PFSK-1 (cell line): ENCODE data around the gene CSTA.

Experiments used
- FOXP2 ChIP-seq: optimal IDR thresholded peaks from 2 replicates; pipeline ENCODE3; 2011; ENCODE audit warnings: borderline replicate concordance, control low read depth, inconsistent platforms; ENCODE audit not compliant: insufficient read depth; ENCODE audit errors: extremely low read length, extremely low read depth
- POLR2AphosphoS5 ChIP-seq: IDR thresholded peaks from 2 replicates; pipeline ENCODE4 v1.6.1; 2012; ENCODE audit warnings: low read depth, mild to moderate bottlenecking, control low read depth, low read length, moderate library complexity
- SIN3A ChIP-seq: IDR thresholded peaks from 2 replicates; pipeline ENCODE4 v1.6.1; 2012; ENCODE audit warnings: mild to moderate bottlenecking, low read length, moderate library complexity, borderline replicate concordance; ENCODE audit not compliant: insufficient read depth
- TAF1 ChIP-seq: IDR thresholded peaks from 2 replicates; pipeline ENCODE4 v1.6.1; 2012; ENCODE audit warnings: low read length, control low read depth, borderline replicate concordance; ENCODE audit not compliant: insufficient read depth
- TF ChIP-seq, protein P1 (sequence below), 2 experiments: IDR thresholded peaks; 2 replicates each; pipeline versions ENCODE4 v1.6.1 to v1.8.0; 2011 to 2012; ENCODE audit warnings: low read depth in 2 of 2, low read length in 2 of 2, control low read depth in 1 of 2, inconsistent platforms in 1 of 2, mild to moderate bottlenecking in 1 of 2, moderate library complexity in 1 of 2; ENCODE audit not compliant: insufficient read depth in 1 of 2

DNA sequence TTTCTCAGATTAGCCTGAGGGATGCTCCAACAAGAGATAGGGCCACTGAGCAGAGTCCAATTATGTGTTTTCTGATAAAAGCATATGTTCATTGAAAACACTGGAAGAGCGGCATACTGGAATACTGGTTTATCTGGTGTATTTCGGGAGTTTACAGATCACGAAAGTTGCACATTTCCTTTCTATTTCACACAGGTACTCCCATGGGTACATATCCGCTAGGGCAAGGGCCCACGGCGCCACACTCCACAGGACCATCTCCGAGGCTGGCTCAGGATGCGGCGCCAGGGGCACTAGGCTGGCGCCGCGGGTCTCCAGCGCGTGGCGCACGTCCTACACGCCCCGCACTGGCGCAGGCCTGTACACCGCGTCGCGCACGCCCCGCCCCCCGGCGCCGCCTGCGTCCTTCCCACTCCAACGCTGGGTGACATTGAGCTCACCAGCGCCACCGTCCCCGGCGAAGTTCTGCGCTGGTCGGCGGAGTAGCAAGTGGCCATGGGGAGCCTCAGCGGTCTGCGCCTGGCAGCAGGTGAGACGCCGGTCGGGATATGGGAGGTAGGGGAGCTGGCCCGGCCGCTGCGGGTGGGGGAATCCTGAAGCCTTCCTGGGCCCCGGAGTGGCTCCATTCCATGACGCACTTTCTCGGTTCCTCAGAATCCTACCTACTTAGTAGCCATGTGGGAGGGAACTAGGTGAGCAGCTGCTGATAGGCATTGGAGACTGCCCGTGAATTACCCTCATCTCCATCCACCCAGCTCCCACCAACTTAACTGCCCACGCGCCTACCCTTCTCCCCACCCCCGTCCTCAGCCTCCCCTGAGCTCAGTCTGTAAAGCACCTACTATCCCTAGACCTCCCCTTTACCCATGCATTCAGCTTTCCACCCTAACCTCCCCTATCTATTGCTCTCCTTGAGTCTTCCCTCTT is 59.0 kb downstream of the CSTA start, which contains the start of gene FAM162A:
- TF ChIP-seq POLR2AphosphoS5, result peak; percentile 82
- TF ChIP-seq TAF1, result peak; percentile 69; the same call in 1 of the 2 replicates
- no peak for TF ChIP-seq SIN3A
- peak; percentile 96 for TF ChIP-seq FOXP2
- TF ChIP-seq, protein P1, sequence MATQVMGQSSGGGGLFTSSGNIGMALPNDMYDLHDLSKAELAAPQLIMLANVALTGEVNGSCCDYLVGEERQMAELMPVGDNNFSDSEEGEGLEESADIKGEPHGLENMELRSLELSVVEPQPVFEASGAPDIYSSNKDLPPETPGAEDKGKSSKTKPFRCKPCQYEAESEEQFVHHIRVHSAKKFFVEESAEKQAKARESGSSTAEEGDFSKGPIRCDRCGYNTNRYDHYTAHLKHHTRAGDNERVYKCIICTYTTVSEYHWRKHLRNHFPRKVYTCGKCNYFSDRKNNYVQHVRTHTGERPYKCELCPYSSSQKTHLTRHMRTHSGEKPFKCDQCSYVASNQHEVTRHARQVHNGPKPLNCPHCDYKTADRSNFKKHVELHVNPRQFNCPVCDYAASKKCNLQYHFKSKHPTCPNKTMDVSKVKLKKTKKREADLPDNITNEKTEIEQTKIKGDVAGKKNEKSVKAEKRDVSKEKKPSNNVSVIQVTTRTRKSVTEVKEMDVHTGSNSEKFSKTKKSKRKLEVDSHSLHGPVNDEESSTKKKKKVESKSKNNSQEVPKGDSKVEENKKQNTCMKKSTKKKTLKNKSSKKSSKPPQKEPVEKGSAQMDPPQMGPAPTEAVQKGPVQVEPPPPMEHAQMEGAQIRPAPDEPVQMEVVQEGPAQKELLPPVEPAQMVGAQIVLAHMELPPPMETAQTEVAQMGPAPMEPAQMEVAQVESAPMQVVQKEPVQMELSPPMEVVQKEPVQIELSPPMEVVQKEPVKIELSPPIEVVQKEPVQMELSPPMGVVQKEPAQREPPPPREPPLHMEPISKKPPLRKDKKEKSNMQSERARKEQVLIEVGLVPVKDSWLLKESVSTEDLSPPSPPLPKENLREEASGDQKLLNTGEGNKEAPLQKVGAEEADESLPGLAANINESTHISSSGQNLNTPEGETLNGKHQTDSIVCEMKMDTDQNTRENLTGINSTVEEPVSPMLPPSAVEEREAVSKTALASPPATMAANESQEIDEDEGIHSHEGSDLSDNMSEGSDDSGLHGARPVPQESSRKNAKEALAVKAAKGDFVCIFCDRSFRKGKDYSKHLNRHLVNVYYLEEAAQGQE (IDR thresholded peaks at IDR 0.05; ENCODE audit: insufficient read depth in 1 of 2, low read depth in 2 of 2, low read length in 2 of 2), result 0 out of 4 replicates have a peak, but pooled peaks have one; percentile 3 to 13
